H1 (cell line): ENCODE results near the gene CRTC1. TPM values are rescaled to one million over a fixed set of nuclear protein-coding genes. Genes with fewer than 3 reads are reported as not detected.

Experiments used
- CHD7 ChIP-seq: fragments of 300-600 bp; sonication (generic); IDR thresholded peaks from 2 replicates; pipeline ENCODE4 v1.7.1; 2012; ENCODE audit warnings: low read length, moderate library complexity, mild to moderate bottlenecking, inconsistent platforms; ENCODE audit not compliant: insufficient replicate concordance
- EGR1 ChIP-seq: IDR thresholded peaks from 2 replicates; pipeline ENCODE4 v1.6.1; 2011; ENCODE audit warnings: low read depth, low read length, borderline replicate concordance
- KDM4A ChIP-seq: IDR thresholded peaks from one replicate; pipeline ENCODE4 v1.7.1; 2012; ENCODE audit warnings: low read depth, mild to moderate bottlenecking, moderate library complexity, low read length, inconsistent platforms; ENCODE audit not compliant: severe bottlenecking
- RNF2 ChIP-seq: fragments of 200-900, 300-1000 bp; sonication (generic); IDR thresholded peaks from 2 replicates; pipeline ENCODE4 v1.7.1; 2016; ENCODE audit warnings: borderline replicate concordance, low read depth, mild to moderate bottlenecking, antibody characterized with exemption, low read length; ENCODE audit not compliant: poor library complexity, severe bottlenecking; ENCODE audit errors: missing control alignments
- SP4 ChIP-seq: IDR thresholded peaks from 2 replicates; pipeline ENCODE4 v1.6.1; 2012; ENCODE audit warnings: low read length, inconsistent platforms
- TAF7 ChIP-seq: optimal IDR thresholded peaks from 2 replicates; pipeline ENCODE3; 2011; ENCODE audit warnings: low read depth, mild to moderate bottlenecking, inconsistent platforms, low read length, moderate library complexity, borderline replicate concordance
- polyA plus RNA-seq, 7 experiments: library from polyadenylated mRNA; depleted of rRNA in 3 of 7; stranded (reverse) in 5 of 7; unstranded in 2 of 7; fragments of >200 nt in 5 of 7; fragments of 200-250 nt in 2 of 7; gene quantifications; 1 replicate in 5 of 7; 2 replicates in 1 of 7; 4 replicates in 1 of 7; pipeline versions ENCODE4 v1.2.1 to v1.2.3, GENCODE V29; 2011 to 2013; ENCODE audit warnings: missing spikeins in 2 of 7, mixed read lengths in 2 of 7
- total RNA-seq: library from RNA; stranded (reverse); fragmentation: NEBNext Ultra II Directional; extraction: Animal tissue kit (Norgen Biotek cat#: 25700); gene quantifications from 2 replicates; pipeline ENCODE4 v1.2.1, GENCODE V29; 2021

CRTC1 gene
- total and polyA plus RNA-seq, 2 of the 8 experiments (the other 6 are each of a cell fraction or from before 2014, with no cell fraction given), result 2.9 to 8.5 TPM

DNA sequence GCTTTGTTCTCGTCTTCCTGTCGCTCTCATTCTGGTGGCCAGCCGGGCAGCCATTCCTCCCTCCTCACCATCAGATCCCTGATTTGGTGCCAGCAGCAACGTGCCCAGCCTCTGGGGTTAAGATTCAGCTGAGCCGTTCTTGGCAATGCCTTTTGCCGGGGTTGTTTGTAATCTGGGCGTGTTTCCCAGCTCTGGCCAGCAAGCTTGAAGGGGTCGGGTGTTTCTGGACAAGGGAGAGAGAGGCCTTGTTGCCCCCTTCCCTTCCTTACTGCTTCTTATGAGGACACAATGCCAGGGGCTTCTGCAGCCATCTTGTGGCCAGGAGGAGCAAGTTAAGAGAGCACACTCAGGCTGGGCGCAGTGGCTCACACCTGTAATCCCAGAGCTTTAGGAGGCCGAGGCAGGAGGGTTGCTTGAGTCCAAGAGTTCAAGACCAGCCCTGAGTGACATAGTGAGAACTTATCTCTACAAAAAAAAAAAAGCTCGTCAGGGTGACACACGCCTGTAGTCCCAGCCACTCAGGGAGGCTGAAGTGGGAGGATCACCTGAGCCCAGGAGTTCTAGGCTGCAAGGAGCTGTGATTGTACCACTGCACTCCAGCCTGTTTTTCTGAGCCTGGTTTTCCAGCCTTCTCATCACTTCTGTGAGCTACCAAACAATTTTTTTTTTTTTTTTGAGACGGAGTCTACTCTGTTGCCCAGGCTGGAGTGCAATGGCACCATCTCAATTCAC, 10.7 kb upstream of the CRTC1 start (continued):
- TF ChIP-seq KDM4A (no peak), CHD7 (no peak), RNF2 (no peak), TAF7 (no peak), EGR1 (no peak), SP4 (no peak)
